Ovary (tissue), 9 donors: ENCODE results near the gene NPHP4. TPM values are rescaled to one million over a fixed set of nuclear protein-coding genes. Genes with fewer than 3 reads are reported as not detected.
"Not testable (repeated sequence)": the region's sequence is repeated elsewhere in the genome, so short reads cannot be mapped to it uniquely, and the experiment has no call there.

Source experiments
- DNase-seq, 5 donors: peaks; one replicate each; pipeline ENCODE4 v3.0.0-alpha.2; 2019 to 2020
- H3K27ac ChIP-seq, 2 donors: fragments of 200-600 bp; one replicate each; pipeline versions ENCODE4 v1.5.1 to v1.8.0; 2019 to 2022
- H3K27me3 ChIP-seq: fragments of 200-600 bp; one replicate; pipeline ENCODE4 v1.8.0; 2022
- H3K36me3 ChIP-seq: fragments of 200-600 bp; sonication (generic); one replicate; pipeline ENCODE4 v1.5.1; 2019
- H3K4me1 ChIP-seq: one replicate; pipeline ENCODE4 v1.8.1; 2013; ENCODE audit warnings: mild to moderate bottlenecking, moderate library complexity; ENCODE audit not compliant: insufficient read depth
- H3K4me3 ChIP-seq: fragments of 200-600 bp; sonication (generic); one replicate; pipeline ENCODE4 v1.5.1; 2017
- H3K9me3 ChIP-seq, 2 donors: fragments of 200-600 bp in 1 of 2; sonication (generic) in 1 of 2; one replicate each; pipeline versions ENCODE4 v1.5.1 to v1.8.1; 2013 to 2019; ENCODE audit warnings: mild to moderate bottlenecking in 1 of 2, moderate library complexity in 1 of 2
- EP300 ChIP-seq: sonication (generic); formaldehyde crosslinking; IDR thresholded peaks from one replicate; pipeline ENCODE4 v1.6.1; 2017; ENCODE audit warnings: antibody characterized with exemption
- POLR2A ChIP-seq: fragments of 450-650 bp; IDR thresholded peaks from one replicate; pipeline ENCODE4 v1.6.1; 2017; ENCODE audit warnings: antibody characterized with exemption, mild to moderate bottlenecking, moderate library complexity
- WGBS, 3 donors: extraction: QIAGEN DNeasy Blood & Tissue Kit in 1 of 3; methylation state at CpG; one replicate each; pipeline versions ENCODE4 v1.1.5 to v1.1.7; 2013 to 2017; 5-methylcytosine and 5-hydroxymethylcytosine counted together
- intact Hi-C, 4 donors: fragments of 100-400 bp; cut with DNase I; formaldehyde crosslinking; loops; one replicate each; pipeline versions ENCODE4 v1.11.0 to v1.15.1; 2022 to 2023
- polyA plus RNA-seq, 2 donors: library from polyadenylated mRNA; stranded (reverse); fragments of 200-250 nt in 1 of 2; fragments of 350-450 nt in 1 of 2; fragmentation: Illumina TruSeq in 1 of 2; extraction: RNeasy Lipid Tissue Mini Kit (QIAGEN cat#74804) in 1 of 2; gene quantifications; one replicate each; pipeline ENCODE4 v1.2.3, GENCODE V29; 2013 to 2014
- total RNA-seq, 7 donors: library from RNA; depleted of rRNA in 2 of 7; stranded (reverse); fragments of >200 nt in 2 of 7; fragmentation: NEBNext Ultra II Directional in 3 of 7; extraction: Animal tissue kit (Norgen Biotek cat#: 25700) in 3 of 7; gene quantifications; one replicate each; pipeline versions ENCODE4 v1.1.0 to v1.2.4, GENCODE V29; 2016 to 2023
- TF ChIP-seq, protein P1 (sequence below), 3 donors: fragments of 450-650 bp in 2 of 3; fragments of 200-600 bp in 1 of 3; IDR thresholded peaks; one replicate each; pipeline versions ENCODE4 v1.5.1 to v1.8.0; 2016 to 2022; ENCODE audit warnings: antibody characterized with exemption in 3 of 3, mild to moderate bottlenecking in 1 of 3
- donor health status: DM: no; HTN: no; CAD: no; lungs with moderate emphysema.
- donor health status: DM: no; HTN: no; CAD: no.
- donor health status: Bipolar disorder and iron deficiency.
- donor health status: DM: yes; HTN: yes; CAD: no.
- donor health status: DM: no; HTN: no; CAD: no.
- donor health status: DM: yes; HTN: yes; CAD: no.

The NPHP4 gene
- total and polyA plus RNA-seq, 9 donors = 1.5 to 20.8 (median 10.7) TPM

DNA sequence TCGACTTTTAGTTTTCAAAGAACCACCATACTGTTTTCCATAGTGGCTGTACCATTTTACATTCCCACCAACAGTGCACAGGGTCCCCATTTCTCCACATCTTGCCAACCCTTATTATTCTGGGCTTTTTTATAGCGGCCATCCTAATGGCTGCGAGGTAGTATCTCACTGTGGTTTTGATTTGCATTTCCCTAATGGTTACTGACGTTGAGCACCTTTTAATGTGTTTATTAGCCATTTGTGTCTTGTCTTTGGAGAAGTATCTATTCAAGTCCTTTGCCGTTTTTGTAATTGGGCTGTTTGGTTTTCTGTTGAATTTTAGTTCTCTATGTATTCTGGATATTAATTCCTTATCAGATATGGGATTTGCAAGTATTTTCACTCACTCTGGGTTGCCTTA is 31.1 kb upstream of the NPHP4 start:
- Histone ChIP-seq H3K4me1 (no peaks in the 10 kb centered on the region), H3K27me3 (no peaks in the 10 kb centered on the region), H3K4me3 (no peak overlapping the region), H3K9me3 (no peaks in the 10 kb centered on the region), H3K36me3 (no peaks in the 10 kb centered on the region), H3K27ac (no peak overlapping the region)
- WGBS, 3 donors = 78 to 86% (median 80%) methylated on average over 5 of the region's 5 CpGs
- TF ChIP-seq, protein P1, sequence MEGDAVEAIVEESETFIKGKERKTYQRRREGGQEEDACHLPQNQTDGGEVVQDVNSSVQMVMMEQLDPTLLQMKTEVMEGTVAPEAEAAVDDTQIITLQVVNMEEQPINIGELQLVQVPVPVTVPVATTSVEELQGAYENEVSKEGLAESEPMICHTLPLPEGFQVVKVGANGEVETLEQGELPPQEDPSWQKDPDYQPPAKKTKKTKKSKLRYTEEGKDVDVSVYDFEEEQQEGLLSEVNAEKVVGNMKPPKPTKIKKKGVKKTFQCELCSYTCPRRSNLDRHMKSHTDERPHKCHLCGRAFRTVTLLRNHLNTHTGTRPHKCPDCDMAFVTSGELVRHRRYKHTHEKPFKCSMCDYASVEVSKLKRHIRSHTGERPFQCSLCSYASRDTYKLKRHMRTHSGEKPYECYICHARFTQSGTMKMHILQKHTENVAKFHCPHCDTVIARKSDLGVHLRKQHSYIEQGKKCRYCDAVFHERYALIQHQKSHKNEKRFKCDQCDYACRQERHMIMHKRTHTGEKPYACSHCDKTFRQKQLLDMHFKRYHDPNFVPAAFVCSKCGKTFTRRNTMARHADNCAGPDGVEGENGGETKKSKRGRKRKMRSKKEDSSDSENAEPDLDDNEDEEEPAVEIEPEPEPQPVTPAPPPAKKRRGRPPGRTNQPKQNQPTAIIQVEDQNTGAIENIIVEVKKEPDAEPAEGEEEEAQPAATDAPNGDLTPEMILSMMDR (IDR thresholded peaks at IDR 0.05) = no peak
- no peak for TF ChIP-seq POLR2A
- no peak for TF ChIP-seq EP300
- no peak for DNase-seq
- intact Hi-C loops = no loop called here

DNA sequence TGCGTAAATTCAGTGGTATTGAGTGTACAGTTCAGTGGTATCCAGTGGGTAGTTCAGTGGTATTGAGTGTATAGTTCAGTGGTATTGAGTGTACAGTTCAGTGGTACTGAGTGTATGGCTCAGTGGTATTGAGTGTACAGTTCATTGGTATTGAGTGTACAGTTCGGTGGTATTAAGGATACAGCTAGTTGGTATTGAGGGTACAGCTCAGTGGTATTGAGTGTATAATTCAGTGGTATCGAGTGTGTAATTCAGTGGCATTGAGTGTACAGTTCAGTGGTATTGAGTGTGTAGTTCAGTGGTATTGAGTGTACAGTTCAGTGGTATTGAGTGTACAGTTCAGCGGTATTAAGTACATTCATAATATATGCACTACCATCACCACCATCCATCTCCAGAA is 30.0 kb upstream of the NPHP4 start:
- intact Hi-C loops = no loop called here
- Histone ChIP-seq H3K4me3 (no peak overlapping the region), H3K9me3 (no peaks in the 10 kb centered on the region), H3K36me3 (no peaks in the 10 kb centered on the region), H3K4me1 (no peaks in the 10 kb centered on the region), H3K27me3 (no peaks in the 10 kb centered on the region), H3K27ac (no peak overlapping the region)
- WGBS, 3 donors = 76 to 98% (median 92%) methylated on average over 4 of the region's 4 CpGs
- no peak for TF ChIP-seq EP300
- TF ChIP-seq, protein P1 (IDR thresholded peaks at IDR 0.05) = no peak
- no peak for TF ChIP-seq POLR2A
- DNase-seq = no peak

DNA sequence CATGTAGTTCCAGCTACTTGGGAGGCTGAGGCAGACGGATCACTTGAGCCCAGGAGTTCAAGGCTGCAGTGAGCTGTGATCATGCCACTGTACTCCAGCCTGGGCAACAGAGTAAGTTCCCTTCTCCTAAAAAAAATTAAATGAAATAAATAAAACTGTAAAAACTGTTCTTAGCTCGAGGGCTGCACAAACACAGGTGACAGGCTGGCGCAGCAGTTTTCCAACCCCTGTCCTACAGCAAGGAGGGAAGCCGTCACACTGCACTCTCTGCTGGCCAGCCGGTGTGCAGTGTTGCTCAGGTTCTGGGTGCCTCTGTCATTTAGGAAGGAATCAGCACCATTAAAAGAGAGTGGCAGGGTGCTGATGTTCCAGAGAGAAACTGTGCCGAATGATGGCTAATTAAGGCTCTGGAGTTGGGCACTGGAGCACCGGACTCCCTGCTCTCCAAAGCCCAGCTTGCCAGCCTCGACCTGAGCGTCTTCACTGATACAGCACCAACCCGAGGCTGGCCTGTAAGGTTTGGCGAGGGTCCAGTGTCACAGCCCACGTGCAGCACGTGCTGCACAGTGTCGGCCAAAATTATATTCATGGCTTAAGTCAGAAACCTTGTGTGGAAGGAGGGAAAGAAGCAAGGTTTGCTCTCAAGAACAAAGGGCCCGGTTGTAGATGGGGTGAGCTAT is 27.1 kb upstream of the NPHP4 start:
- H3K27ac ChIP-seq = no peak overlapping the region
- no peak for TF ChIP-seq EP300
- WGBS, 3 donors = 65 to 75% (median 69%) methylated on average over 15 of the region's 15 CpGs
- intact Hi-C loops = no loop called here
- DNase-seq = no peak
- no peaks in the 10 kb centered on the region for H3K36me3 ChIP-seq
- H3K4me1 ChIP-seq = no peaks in the 10 kb centered on the region
- no peaks in the 10 kb centered on the region for H3K27me3 ChIP-seq
- H3K4me3 ChIP-seq = no peak overlapping the region
- H3K9me3 ChIP-seq = no peaks in the 10 kb centered on the region

DNA sequence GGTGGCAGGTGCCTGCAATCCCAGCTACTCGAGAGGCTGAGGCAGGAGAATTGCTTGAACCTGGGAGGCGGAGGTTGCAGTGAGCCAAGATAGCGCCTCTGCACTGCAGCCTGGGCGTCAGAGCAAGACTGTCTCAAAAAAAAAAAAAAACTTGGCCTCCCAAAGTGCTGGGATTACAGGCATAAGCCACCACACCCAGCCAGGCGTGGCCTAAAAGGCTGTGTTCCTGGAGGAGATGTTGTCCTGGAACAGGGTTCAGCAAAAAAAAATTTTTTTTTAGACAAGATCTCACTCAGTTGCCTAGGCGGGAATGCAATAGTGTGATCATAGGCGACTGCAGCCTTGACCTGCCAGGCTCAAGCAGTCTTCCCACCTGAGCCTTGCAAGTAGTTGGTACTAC is 25.4 kb upstream of the NPHP4 start:
- H3K27me3 ChIP-seq, DNase-seq: not testable (repeated sequence)
- WGBS, 3 donors = 88 to 90% (median 89%) methylated on average over 7 of the region's 7 CpGs

DNA sequence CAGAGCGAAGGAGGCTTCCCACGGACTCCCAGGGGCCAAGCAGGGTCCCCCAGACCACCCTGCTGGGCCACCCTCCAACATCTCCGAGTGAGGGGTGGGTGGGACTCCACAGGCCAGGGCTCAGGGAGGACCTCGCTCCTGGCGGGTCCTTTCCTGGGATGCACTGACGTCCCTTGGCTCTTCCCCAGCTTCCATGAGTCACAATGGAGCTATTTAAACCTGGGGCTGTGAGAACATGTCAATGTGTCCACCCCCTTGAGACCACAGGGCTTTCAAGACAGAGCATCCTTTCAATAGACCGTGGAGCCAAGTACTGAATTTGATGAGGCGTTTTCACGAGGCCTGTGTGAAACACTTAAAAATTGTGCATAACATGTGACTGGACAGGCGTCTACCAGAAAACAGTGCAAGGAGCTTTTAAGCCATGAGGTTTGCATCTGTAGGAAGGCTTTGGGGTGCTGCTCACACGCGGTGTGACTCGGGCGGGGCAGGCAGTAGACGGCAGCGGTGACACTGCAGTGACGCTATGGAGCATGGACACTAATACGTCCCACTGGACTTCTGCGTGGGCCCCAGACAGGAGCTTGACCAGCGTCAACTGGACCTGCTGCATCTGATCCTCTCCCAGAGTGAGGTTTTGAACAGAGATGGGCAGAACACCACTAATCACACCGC is 24.1 kb upstream of the NPHP4 start:
- intact Hi-C loops = no loop called here
- Histone ChIP-seq H3K27me3 (no peaks in the 10 kb centered on the region), H3K27ac (no peak overlapping the region), H3K9me3 (no peaks in the 10 kb centered on the region), H3K36me3 (no peaks in the 10 kb centered on the region), H3K4me1 (no peaks in the 10 kb centered on the region), H3K4me3 (no peak overlapping the region)
- TF ChIP-seq EP300 (no peak), POLR2A (no peak)
- TF ChIP-seq, protein P1 (IDR thresholded peaks at IDR 0.05) = no peak
- WGBS, 3 donors = 80 to 81% (median 80%) methylated on average over 21 of the region's 21 CpGs
- no peak for DNase-seq

More for the DNA sequence above, 25.4 kb upstream of the NPHP4 start:
- H3K27ac ChIP-seq, H3K4me1 ChIP-seq, H3K36me3 ChIP-seq, intact Hi-C loops, H3K4me3 ChIP-seq, H3K9me3 ChIP-seq: not testable (repeated sequence)
